C4-2B (cell line): Measurements from ENCODE around the gene PTPN1.

ENCODE experiments used
- H3K27ac ChIP-seq: fragments of 450-650 bp; 2 replicates; pipeline ENCODE4 v1.5.1; 2017
- ZFX ChIP-seq: fragments of 450-650 bp; IDR thresholded peaks from 2 replicates; pipeline ENCODE4 v1.6.1; 2017
- TF ChIP-seq, protein P1 (sequence below): fragments of 450-650 bp; conservative IDR thresholded peaks from 2 replicates; pipeline ENCODE4 v1.5.1; 2017; ENCODE audit warnings: mild to moderate bottlenecking

The PTPN1 gene

DNA sequence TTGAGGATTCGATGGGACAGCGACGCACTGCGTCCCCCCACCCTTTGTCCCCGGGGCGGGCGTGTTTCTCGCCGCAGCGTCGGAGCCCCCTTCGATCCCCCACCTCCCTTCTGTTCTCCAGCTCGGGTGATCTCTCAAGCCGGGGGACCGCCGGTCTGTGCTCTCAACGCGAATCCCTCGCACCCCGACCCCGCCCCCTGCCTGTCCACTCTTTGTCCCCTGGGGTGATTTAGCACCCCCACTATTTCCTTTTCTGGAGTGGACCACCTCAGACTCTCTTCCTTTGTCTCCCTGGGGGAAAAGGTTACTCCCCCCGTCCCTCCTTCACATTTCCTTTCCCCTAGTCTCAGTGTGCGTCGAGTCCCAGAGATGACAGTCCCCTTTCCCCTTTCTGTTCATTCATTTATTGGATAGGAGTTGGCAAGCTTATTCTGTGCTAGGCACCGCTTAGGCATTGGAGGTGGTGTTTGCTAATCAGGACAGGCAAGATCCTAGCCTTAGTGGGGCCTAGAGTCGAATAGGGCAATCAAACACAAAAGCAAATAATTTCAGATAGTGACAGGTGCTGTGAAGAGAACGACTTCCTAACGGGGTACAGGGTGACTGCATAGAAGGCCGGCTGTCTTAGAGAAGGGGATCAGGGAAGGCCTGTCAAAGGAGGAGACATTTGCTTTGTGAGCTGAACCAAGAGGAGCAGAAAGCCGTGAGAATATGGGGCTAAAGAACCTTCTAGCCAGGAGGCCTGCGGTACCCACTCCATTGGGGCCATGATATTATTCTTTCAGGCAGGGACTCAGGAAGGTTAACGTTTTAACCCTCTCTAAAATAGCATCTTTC lies 741 bp downstream of the PTPN1 start:
- TF ChIP-seq, protein P1, sequence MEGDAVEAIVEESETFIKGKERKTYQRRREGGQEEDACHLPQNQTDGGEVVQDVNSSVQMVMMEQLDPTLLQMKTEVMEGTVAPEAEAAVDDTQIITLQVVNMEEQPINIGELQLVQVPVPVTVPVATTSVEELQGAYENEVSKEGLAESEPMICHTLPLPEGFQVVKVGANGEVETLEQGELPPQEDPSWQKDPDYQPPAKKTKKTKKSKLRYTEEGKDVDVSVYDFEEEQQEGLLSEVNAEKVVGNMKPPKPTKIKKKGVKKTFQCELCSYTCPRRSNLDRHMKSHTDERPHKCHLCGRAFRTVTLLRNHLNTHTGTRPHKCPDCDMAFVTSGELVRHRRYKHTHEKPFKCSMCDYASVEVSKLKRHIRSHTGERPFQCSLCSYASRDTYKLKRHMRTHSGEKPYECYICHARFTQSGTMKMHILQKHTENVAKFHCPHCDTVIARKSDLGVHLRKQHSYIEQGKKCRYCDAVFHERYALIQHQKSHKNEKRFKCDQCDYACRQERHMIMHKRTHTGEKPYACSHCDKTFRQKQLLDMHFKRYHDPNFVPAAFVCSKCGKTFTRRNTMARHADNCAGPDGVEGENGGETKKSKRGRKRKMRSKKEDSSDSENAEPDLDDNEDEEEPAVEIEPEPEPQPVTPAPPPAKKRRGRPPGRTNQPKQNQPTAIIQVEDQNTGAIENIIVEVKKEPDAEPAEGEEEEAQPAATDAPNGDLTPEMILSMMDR, result no peak
- TF ChIP-seq ZFX, result no peak
- peak overlapping the region; percentile 84 for H3K27ac ChIP-seq

DNA sequence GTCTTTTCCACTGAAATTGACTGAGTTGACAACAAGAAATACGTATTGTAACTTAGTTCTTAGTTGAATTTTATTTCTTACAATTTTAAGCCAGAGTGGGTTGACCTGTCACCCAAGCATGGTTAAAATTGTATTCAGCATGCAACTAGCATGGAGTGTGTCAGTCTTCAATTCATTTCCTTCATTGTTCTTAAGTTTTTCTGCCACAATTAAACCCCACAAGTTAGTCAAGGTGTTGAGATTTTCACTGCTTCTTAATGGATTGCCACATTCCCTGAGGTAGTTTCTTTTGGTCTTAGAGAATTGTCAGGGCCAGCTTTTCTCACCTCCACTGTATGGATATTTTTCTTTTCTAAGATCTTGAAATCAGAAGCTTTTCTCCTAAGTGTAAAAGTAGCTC lies 2.1 kb downstream of the PTPN1 start:
- no peak for TF ChIP-seq ZFX
- TF ChIP-seq, protein P1, result no peak
- H3K27ac ChIP-seq, result no peak overlapping the region

DNA sequence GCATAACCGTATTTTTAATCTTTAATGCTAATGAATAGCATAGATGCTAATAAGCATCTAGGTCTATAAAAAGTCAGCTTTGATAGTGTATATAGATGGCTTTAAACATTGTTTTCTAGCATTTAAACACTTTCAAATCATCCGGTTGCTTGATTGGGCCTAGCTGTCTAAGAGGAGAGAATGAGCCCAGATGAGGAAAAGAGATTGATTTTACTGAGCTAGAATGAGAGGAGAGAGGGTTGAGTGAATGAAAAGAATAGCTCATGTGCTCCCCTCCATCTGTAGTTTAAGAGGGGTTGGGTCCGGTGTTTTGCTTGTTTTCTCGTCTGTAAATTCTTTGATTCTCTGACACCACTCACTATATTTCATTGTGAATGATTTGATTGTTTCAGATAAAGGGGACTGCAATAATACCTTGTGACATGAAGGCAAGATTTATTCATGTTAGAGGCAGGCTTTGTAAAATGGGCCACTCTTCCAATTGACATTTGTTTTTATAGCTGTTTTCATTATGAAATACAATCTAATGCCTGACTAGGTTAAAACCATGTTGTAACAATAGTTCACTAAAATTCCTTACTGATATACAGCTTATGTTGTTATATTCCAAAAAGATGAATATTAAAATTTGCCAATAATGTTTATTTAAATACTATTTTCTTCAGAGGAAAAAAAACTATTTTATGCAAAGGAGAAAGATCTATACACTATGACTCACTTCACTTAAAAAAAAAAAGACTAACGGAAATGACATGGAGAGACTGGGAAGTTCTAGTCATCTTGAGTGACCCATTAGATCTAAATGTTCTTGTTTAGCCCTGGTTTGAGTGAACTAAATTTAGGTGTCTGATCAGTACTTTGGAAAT lies 3.2 kb downstream of the PTPN1 start:
- no peak overlapping the region for H3K27ac ChIP-seq
- no peak for TF ChIP-seq ZFX
- TF ChIP-seq, protein P1, result no peak

DNA sequence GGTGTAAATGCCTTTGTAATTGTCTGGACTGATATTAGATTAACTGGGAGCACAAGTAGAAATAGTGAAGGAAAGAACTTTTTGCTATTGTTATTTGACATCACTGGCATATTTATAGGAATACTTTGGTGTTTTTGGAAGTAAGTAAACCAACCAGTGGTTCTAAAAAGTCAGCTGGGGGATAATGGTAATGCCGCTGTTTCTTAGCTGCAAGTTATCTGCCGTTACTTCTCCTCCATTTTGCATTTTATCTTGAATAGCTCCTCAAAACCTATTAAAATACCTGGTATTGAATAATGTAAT lies 3.8 kb downstream of the PTPN1 start:
- no peak overlapping the region for H3K27ac ChIP-seq
- no peak for TF ChIP-seq ZFX
- TF ChIP-seq, protein P1, result no peak

DNA sequence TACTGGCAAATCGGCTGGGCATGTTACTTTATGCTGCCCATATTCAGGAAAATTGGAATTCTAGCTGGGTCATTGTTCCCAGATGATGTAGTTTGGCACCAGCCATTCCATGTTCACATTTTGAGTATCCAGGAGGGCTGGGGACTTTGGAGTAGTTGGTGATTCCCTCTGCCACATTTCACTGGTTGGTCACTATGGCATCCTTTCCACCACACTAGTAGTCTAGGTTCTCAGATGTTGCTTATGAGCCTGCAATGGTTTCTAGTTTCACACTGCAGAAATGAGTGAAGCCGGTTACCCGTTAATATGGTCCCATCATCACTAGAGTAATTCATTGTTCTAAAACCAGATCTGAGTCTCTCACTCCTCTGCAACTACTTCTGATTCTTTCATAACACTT lies 4.6 kb downstream of the PTPN1 start:
- peak overlapping the region; percentile 1; the same call in 1 of the 2 replicates for H3K27ac ChIP-seq
- TF ChIP-seq ZFX, result no peak
- TF ChIP-seq, protein P1, result no peak

DNA sequence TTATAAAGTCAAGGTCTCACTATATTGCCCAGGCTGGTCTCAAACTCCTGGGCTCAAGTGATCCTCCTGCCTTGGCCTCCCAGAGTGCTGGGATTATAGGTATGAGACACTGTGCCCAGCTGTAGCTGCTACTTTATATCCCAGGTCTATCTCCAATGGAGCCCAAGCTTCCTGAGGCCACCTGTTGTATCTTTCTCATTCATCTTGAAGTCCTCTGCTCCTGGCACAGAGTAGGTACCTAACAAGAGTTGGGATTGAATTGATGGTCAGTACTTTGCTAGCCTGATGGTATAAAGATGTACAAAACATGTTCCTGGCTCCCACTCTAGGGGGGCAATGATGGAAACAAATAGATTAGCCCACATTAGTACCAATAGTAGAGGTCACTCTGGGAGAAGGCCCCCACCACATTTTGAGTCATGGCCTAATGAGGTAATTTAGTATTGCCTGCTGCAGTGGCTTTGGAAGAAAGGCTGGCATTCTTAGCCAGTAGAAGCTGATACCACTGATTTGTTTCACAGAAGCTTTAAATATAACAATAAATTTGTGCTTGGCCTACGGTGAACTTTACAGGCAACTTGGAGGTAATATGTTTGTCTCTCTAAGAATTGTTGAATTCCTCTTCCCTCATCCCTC lies 5.4 kb downstream of the PTPN1 start:
- TF ChIP-seq ZFX, result no peak
- TF ChIP-seq, protein P1, result no peak
- peak overlapping the region; percentile 1; the same call in 1 of the 2 replicates for H3K27ac ChIP-seq
